ENCODE measurements around the gene DNAJB13.
"Not testable (repeated sequence)": the region's sequence is repeated elsewhere in the genome, so short reads cannot be mapped to it uniquely, and the experiment has no call there.

Gene DNAJB13

DNA sequence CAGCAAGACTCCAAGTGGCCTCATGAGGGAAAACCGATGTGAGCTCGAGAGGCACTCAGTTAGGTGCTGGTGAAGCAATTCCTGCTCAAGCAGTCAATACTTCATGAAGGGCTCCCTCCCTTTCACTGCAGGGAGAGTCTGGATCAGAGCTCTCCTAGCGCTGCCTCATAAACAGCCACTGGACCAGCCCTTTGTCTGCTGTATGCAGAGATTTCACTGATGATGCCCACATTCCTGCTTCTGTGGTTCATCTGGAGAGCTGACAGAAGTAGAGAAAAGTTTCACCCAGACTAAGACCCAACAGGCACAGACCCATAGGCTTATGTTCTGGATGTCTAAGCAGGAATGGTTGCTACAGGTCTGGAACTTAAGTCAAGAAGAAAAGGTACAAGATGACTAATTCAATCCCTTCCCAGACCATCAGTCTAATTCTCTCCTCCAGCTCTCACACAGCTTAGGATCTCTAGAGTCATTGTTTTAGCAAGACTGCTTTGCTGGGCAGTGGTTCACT, 27.8 kb downstream of the DNAJB13 start:
- DNase-seq, result no peak

DNA sequence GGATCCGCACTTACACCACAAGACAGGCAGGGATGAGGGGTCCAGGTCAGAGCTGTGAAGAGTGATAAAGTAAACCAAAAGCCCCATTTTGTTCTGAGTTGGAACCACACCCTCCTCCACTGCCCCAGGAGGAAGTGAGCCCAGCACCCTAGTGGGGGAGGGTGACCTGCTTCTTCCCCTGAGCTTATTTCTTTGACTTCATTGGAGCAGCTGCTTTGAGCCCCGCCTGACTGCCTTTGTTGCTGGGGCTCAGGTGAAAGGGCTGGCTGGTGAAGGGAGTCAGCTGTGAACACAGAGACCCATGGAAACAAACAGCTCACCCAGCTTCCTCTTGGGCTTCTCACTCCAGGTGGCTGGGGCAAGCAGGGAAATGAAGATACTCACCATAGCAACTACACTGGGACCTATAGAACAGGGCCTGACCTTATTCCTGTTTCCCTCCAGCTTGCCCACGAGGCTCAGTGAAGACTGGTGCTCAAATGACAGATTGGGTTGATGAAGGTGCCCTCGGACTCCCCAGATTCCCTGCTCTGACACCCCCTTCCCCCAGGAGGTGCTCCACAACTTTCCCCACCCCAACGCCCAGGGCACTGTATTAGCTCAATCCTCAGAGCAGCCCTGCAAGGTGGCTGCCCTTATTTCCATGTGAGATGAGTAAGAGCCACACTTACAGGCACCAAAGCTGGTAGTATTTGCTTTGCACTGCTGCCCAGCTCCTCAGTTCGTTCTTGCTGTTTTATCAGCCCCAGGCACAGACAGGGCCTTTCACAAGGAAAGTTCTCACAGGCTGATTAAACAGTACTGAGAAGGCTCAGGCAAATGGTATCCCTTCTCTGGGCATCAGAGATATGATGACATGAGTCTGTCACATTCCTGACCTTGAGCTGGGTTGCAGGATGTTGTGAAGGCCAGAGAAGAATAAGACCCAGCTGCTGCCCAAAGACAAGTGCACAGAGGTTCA, 29.5 kb downstream of the DNAJB13 start:
- peak; percentile 83 for DNase-seq

DNA sequence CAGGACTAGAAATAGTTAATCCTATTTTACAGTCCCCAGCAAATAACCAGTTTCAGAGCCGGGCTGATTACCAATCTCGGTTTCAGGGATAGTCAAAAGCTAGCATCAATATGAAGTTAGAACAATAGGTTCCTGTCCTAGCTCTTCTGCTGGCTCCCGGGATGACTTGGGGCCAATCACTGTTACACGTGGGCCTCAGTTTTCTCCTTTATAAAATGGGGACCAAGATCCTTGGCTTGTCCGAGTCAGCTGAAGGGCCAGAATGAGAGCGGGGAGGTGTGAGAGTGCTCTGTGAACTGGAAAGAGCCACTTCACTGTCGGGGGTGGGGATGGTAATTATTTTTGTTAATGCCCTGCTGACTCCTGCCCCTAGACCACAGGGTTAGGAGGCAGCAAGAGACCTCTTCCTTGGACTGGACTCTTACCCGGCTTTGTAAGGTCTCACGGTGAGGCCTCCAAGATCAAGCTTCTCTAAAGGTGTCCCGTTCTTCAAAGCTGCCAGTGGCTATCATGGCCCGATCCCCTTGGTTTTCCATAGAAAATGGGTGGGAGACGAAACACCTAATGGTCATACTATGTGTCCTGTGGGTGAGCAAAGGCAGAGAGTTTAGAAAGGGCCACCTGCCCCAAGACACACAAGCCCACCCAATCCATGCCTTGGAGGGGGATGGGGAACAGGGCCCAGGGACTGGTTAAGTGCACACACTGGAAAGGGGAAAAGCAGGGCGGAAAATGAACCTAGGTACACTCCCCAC, 30.4 kb downstream of the DNAJB13 start:
- no peak for DNase-seq

DNA sequence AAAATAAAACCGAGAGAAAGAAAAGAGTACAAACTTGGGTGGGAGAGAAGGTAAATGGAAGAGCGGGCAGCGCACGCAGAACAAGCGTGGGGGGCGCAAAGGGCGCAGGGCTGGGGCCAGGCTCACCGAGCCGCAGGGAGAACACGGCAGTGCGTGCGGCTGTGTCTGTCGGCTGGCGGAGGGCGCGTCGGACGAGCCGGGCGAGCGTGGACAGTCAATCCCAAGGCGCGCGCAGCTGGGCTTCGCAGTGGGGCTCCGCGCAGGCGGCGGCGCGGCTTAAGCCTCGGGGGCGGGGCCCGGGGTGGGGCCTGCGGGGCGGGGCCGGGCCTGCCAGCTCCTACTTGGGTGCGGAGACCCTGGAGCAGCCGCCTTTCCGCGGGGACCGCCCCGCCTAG, 31.8 kb downstream of the DNAJB13 start, which contains the start of gene UCP2:
Gene UCP2 (minus strand): TSS at position 249 of the 395 bp plus-strand sequence. CDS start 4,465 bp downstream, outside the sequence.
- peak; percentile 77 for DNase-seq

DNA sequence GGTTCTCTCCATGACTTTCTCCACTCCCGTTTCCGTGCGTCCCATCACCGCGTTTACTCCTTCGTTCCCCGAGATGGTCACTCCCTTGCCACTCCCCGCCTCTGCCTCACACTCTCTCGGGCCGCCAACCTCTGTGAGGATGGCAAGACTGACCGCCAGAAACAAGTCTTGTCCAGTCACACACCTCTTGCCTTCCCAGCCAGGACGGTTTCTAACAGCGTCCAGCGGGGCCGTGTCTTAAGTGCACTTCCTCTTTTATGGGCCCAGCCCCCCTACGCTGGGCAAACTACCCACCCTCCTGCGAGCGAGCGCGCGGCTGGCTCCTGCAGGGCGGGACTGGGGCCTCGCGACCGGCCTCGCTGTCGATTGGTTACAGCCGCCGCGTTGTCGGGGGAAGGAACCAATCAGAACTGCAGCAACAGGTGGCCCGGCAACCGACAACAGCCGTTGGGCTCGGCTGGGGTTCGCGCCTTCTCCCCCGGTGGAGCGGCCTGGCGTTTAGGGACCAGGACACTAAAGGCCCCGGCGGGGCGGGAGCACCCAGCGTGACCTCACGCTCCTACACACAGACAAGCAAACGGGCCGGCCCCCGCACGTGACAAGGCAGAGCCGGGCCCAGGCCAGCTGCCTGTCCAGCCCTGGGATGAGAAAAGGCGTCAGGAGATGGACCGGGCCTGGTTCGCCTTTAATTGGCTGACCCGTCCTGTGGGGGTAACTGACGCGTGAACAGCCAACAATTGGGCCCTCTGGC, 32.3 kb downstream of the DNAJB13 start:
- DNase-seq, result peak; percentile 90

DNA sequence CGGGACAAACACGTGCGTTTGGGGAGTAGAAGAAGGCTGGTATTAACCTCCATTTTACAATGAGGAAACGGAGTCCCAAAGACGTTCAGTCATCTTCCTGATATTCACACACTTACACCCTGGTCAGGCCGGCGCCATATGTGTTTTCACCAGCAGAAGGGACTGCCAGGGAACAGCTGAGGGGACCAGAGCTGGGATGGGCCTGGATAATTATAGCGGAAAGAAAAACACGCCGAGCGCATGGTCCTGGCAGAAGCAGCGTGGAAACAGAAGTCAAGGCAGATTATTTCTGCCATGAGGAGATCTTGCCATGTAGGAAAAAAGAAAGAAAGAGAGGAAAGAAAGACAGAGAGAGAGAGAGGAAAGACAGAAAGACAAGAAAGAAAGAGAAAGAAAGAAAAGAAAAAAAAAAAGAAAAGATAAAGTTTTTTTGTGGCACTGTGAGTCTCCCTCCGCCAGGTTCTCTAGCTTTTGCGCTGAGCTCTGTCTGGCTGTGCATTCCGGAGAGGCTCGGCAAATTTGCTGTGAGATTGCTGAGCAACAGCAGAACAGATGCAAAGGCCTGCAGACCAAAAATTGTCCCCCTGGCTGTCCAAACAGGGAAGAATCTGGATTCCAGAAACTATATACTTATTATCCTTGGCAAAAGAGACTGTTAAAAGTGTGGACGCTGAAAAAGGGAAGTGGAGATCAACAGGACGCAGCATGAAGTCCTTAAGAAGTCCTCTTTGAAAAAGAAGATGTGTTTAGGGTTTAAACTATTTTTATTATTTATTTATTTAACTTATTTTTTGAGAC, 33.1 kb downstream of the DNAJB13 start:
- DNase-seq, result no peak

DNA sequence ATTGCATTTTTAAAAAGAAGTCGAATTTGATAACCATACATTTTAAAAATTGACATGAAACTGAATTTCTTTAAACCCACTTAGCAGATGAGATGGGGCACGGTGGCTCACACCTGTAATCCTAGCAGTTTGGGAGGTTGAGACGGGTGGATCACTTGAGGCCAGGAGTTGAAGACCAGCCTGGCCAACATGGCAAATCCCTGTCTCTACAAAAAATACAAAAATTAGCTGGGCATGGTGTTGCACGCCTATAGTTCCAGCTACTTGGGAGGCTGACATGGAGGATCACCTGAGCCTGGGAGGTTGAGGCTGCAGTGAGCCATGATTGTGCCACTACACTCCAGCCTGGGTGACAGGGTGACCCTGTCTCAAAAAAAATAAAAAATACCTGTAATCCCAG, 34.8 kb downstream of the DNAJB13 start:
- not testable (repeated sequence) for DNase-seq

DNA sequence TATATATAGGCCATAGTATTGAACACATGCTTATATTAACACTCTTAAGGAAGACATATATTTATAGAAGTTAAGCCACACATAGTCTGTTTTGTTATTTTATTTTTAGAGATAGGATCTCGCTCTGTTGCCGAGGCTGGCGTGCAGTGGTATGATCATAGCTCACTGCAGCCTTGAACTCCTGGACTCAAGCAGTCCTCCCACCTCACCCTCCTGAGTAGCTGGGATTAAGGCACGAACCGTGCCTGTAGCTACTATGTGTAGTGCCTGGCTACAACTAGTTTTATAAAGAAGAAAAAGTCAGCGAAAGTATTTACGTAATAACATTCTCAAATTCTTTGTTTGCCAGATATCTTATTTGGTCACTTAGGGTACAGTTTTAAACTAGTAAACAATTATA, 37.4 kb downstream of the DNAJB13 start:
- no peak for DNase-seq

DNA sequence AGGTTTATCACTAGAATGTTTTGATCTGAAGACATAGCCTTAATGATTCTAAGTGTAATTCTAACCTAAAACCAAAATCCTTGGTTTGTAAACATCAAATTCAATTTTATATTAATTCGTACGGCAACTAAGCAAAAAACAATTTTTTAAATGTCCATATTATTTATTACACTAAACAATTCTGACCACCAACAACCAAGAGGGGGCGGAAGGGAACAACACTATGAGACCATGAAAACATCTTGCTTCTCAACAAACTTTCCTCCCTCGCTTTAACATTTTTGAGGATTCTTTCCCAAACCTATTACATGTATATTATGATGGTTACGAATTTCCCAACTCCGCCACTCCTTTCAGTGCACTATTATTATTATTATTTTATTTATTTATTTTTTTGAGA, 38.3 kb downstream of the DNAJB13 start:
- no peak for DNase-seq

DNA sequence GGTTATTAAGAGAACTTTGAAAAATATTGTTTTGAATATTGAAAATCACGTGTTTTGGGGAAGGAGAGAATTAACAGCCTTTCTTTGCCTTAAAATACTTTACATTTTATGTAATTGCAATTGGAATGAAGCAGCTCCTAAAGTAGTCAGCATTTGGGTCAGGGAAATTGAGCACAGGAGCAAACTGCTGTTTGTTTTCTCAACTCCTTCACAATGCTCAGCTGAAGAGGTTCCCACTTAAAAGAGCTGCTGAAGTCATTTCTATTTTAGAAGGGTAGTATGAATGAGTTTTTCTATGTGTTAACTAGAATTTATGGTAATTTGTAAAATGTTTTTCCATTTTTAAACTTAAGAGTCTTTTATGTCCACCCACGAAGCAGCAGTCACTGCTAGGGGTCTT, 39.9 kb downstream of the DNAJB13 start:
- DNase-seq, result no peak

DNA sequence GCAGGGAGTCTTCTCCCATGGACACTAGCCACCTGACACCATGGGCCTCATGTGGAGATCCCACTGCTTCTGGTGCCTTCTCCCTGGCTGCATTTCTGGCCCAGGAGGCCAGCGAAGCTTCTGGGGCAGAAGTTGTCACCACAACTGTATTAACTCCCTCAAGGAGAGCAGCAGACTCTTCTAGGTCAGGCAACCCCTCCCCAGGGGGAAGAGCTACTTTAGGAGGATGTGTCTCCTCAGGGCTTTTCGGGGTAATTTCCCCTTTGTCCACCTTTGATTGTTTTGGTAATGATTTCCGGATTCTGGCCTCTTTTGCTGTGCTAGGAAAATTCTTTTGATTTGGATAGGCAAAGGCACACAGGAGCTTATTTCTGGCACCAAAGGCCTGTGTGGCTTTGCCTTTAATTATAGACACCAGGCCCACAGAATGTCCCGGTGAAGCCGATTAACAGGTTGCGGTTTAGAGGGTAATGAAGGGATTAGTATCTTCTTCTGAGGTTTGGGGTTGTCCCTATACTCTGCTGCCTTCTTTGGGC, 40.7 kb downstream of the DNAJB13 start:
- DNase-seq, result no peak

DNA sequence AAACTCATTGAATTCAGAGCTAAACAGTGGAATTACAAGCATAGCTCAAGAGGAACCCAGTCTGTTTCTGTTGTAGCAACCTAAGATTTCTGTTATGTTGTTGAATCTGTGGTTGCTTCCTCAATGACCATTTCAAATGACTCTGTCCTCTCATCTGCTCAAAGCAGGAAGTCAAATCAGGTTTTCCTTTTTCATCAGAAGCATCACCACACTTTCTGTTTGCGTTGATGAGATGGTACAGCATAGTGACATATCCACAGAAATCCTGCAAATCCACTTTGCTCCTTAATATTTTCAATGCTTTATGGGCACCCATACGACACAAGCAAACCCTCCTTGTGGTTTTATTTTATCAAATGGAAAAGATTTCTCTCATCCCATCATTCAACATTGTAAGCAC, 44.4 kb downstream of the DNAJB13 start:
- DNase-seq, result no peak

DNA sequence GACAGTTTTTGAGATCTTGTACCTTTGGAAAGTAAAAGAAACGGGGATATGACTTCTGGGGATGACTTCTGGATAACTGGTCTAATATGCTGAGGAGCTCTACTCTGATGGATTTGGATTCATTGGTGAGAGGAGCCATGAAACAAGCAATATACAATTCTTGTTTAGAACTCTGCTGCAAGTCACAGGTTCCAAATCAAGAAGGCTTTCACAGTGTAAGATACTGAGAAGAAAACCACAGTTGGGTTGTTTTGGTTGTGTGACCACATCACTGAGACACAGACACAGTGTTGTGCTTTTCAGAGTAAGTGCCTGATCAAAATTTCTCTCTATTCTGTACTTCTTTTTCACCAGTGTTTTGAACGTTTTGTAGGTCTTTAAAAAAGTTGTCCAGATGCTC, 44.9 kb downstream of the DNAJB13 start:
- no peak for DNase-seq

DNA sequence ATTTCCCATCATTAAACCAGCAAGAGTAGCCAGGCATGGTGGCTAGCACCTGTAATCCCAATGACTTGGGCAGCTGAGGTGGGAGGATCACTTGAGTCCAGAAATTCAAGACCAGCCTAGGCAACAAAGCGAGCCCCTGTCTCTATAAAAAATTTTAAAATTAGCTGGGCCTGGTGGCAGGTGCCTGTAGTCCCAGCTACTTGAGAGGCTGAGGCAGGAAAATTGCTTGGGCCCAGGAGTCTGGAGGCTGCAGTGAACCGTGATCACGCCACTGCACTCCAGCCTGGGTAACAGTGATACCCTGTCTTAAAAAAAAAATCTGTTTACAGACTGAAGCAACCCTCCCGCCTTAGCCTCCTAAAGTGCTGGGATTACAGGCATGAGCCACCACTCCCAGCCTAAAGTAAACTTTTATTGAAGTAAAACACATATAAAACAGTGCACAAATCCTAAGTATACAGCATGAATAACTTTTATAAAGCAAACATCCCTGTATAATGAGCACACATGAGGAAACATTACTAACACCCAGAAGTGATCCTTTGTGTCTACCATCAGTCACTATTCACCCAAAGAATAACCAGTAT, 45.4 kb downstream of the DNAJB13 start:
- no peak for DNase-seq

DNA sequence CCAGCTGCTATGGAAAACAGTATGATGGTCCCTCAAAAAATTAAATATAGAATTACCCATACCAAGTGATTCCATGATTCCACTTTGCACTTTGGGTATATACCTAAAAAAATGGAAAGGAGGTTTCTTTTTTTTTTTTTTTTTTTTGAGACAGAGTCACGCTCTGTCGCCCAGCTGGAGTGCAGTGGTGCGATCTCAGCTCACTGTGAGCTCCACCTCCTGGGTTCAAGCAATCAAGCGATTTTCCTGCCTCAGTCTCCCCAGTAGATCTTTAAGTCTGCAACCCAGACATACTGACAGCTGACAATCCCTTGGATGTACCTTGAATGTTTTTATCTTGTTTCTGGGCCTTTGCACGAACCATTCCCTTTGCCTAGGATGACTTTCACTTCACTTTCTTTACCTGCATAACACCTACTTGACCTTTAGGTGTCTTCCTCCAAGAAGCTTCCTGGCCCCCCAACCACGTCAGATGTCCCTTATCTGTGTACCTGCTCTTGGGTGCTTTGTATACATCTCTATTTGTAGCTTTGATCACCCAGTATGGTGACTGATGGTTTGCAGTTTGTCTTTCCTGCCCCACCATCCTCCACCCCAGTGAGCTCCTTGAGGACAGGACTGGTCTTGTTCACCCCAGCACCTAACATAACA, 46.4 kb downstream of the DNAJB13 start:
- no peak for DNase-seq

DNA sequence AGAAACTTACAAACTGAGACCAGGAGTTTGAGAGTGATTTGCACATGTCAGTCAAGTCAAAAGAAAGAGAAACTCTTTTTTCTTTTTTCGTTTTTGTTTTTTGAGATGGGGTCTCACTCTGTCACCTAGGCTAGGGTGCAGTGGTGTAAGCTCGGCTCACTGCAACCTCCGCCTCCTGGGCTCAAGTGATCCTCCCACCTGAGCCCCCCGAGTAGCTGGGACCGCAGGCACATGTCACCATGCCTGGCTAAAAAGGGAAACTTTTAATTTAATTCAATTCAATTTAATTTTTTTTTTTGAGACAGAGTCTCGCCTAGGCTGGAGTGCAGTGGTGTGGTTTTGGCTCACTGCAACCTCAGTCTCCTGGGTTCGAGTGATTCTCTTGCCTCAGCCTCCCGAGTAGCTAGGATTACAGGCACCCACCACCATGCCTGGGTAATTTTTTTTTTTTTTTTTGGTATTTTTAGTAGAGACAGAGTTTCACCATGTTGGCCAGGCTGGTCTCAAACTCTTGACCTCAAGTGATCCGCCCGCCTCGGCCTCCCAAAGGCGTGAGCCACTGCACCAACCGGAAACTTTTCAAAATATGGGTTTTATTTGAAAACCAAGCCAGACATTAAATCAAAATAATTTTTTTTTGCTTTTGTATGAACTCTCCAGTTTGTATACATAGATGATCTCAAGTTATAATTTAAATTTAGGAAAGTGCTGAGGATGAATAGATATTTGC, 48.2 kb downstream of the DNAJB13 start:
- no peak for DNase-seq

DNA sequence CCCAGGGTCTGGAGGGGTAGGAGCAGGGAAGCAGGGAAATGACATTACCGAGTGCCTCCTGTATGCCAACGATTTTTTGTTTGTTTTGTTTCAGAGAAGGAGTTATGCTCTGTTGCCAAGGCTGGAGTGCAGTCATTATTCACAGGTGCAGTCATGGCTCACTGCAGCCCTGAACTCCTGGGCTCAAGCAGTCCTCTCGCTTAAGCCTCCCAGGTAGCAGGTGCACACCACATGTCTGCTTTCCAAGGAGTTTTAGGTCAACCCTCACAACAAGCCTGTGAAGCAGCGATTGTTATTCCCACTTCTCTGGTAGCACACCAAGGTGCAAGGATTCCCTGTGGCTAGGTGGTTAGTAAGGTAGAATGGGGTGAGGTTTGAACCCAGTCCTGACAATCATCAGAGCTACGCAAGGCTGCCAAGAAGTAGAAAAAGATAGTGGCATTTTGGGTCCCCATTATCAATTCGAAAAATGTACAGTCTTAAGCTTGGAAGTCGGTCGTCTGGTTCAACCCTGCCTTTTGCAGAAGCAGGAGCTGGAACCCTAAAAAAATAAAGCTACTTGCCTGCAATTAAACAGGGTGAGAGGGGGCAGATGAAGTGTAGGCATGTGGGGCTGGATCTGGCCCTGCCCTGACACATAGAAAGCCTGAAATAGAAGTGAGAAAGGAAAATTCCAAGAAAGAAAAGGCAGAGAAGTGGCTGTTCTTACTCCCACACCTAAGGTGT, 48.9 kb downstream of the DNAJB13 start:
- no peak for DNase-seq

DNA sequence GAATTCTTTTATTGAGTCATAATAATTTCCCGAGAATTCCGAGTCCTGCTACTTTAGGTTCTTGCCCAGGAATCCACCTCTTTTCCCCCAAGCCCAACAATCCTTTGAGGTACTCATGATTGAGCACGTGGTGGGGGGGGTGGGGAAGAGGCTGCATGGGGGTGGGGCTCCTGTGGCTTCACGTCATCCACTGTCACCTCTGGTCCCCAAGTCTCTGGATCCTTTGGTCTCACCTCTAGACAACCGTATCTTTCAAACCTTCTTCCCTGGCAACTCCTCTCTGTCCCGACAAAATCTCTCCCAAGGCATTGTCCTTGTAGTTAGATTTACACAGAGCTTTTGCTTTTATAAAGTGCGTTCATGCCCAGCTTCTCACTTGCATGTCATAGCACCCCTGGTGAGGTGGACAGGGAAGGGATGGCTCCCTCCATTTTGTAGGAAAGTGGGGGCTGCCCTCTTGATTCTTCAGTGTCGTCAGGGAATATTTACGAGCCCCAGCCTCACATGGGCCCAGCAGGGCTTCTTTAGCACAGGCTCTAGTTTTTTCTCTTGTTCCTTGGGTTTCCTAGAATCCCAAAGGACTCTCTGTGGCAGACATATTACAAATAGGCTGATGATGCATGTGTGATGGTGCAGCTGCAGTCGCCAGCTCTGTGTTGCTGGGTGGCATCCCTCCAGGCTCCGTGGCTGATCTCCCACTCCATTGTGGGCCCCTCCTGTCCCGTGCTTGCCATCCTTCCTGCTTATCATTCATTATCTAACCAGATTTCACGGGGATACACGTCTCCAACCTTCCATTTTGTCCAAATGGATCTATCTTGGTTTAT, 49.7 kb downstream of the DNAJB13 start:
- no peak for DNase-seq

All from activated gamma-delta T cell treated with Interleukin-2 at 50 U/mL for 16 hours (primary cell).